K562 (cell line): ENCODE data around the gene ZFPM1. TPM values are rescaled to one million over a fixed set of nuclear protein-coding genes. Genes with fewer than 3 reads are reported as not detected.

ENCODE experiments used
- CTCFL ChIP-seq: IDR thresholded peaks from 2 replicates; pipeline ENCODE4 v1.6.1; 2011; ENCODE audit warnings: borderline replicate concordance, low read depth, mild to moderate bottlenecking, moderate library complexity, low read length; ENCODE audit not compliant: insufficient read depth, poor library complexity, severe bottlenecking
- ETS1 ChIP-seq: conservative IDR thresholded peaks from 2 replicates; pipeline ENCODE4 v1.6.1; 2011; ENCODE audit warnings: low read depth, mild to moderate bottlenecking, low read length; ENCODE audit not compliant: control insufficient read depth
- EWSR1 ChIP-seq: fragments of 450-650 bp; IDR thresholded peaks from 2 replicates; pipeline ENCODE4 v1.6.1; 2018; ENCODE audit warnings: borderline replicate concordance, mild to moderate bottlenecking, low read depth, moderate library complexity; ENCODE audit not compliant: partially characterized antibody
- FOXK1 ChIP-seq: sonication (generic); formaldehyde crosslinking; IDR thresholded peaks from 2 replicates; pipeline ENCODE4 v1.8.0; 2022; ENCODE audit warnings: missing genetic modification reagents, mild to moderate bottlenecking, borderline replicate concordance
- GATA2 ChIP-seq: sonication (generic); formaldehyde crosslinking; IDR thresholded peaks from 2 replicates; pipeline ENCODE4 v1.4.0; 2020; ENCODE audit warnings: mild to moderate bottlenecking, missing genetic modification reagents
- IRF1 ChIP-seq: sonication (generic); formaldehyde crosslinking; IDR thresholded peaks from 2 replicates; pipeline ENCODE4 v1.8.0; 2022; ENCODE audit warnings: missing genetic modification reagents, mild to moderate bottlenecking, borderline replicate concordance
- KDM4B ChIP-seq, 2 experiments: fragments of 450-650 bp in 1 of 2; sonication (generic) in 1 of 2; IDR thresholded peaks; 2 replicates each; pipeline ENCODE4 v1.6.1; 2016 to 2017; ENCODE audit warnings: borderline replicate concordance in 2 of 2, antibody characterized with exemption in 1 of 2, low read depth in 1 of 2, mild to moderate bottlenecking in 1 of 2
- LEF1 ChIP-seq: fragments of 450-650 bp; IDR thresholded peaks from 2 replicates; pipeline ENCODE4 v1.6.1; 2016; ENCODE audit warnings: mild to moderate bottlenecking
- MAZ ChIP-seq, 2 experiments: fragments of 450-650 bp in 1 of 2; sonication (generic) in 1 of 2; formaldehyde crosslinking; IDR thresholded peaks in 1 of 2; conservative IDR thresholded peaks in 1 of 2; 2 replicates each; pipeline versions ENCODE4 v1.4.0 to v1.5.0; 2020; ENCODE audit warnings: mild to moderate bottlenecking in 1 of 2, missing genetic modification reagents in 1 of 2
- MLLT1 ChIP-seq, 2 experiments: fragments of 450-650 bp; IDR thresholded peaks; 2 replicates each; pipeline ENCODE4 v1.6.1; 2016
- NCOA2 ChIP-seq, 2 experiments: fragments of 450-650 bp; IDR thresholded peaks; 2 replicates each; pipeline ENCODE4 v1.6.1; 2018; ENCODE audit warnings: mild to moderate bottlenecking in 2 of 2, moderate library complexity in 1 of 2; ENCODE audit not compliant: partially characterized antibody in 2 of 2
- NFE2 ChIP-seq: IDR thresholded peaks from 2 replicates; pipeline ENCODE4 v1.6.1; 2014; ENCODE audit warnings: antibody characterized with exemption, low read depth
- NRF1 ChIP-seq, 2 experiments: fragments of 450-650 bp; IDR thresholded peaks in 1 of 2; conservative IDR thresholded peaks in 1 of 2; 2 replicates each; pipeline ENCODE4 v1.6.1; 2014; ENCODE audit warnings: mild to moderate bottlenecking in 2 of 2
- RAD21 ChIP-seq, 2 experiments: fragments of 250-450 bp in 1 of 2; fragments of 450-650 bp in 1 of 2; sonication (Bioruptor Pico) in 1 of 2; formaldehyde crosslinking in 1 of 2; IDR thresholded peaks in 1 of 2; conservative IDR thresholded peaks in 1 of 2; 2 replicates each; pipeline versions ENCODE4 v1.4.0 to v1.8.0; 2020 to 2022; ENCODE audit warnings: mild to moderate bottlenecking in 2 of 2, moderate library complexity in 1 of 2
- SRF ChIP-seq, 2 experiments: fragments of 250-450, 450-650 bp in 1 of 2; sonication (Bioruptor Pico) in 1 of 2; sonication (generic) in 1 of 2; formaldehyde crosslinking; IDR thresholded peaks; 2 replicates each; pipeline versions ENCODE4 v1.5.0 to v1.5.1; 2020 to 2022; ENCODE audit warnings: mild to moderate bottlenecking in 1 of 2, missing genetic modification reagents in 1 of 2
- TAF1 ChIP-seq: IDR thresholded peaks from 2 replicates; pipeline ENCODE4 v1.6.1; 2011; ENCODE audit warnings: mild to moderate bottlenecking, low read length, moderate library complexity; ENCODE audit not compliant: insufficient read depth, control insufficient read depth, severe bottlenecking; ENCODE audit errors: extremely low read depth
- TOE1 ChIP-seq, 2 experiments: fragments of 450-650 bp in 1 of 2; sonication (generic) in 1 of 2; formaldehyde crosslinking in 1 of 2; IDR thresholded peaks; 2 replicates each; pipeline versions ENCODE4 v1.7.1 to v1.8.0; 2016 to 2022; ENCODE audit warnings: borderline replicate concordance in 2 of 2, mild to moderate bottlenecking in 2 of 2, antibody characterized with exemption in 1 of 2, inconsistent platforms in 1 of 2, low read depth in 1 of 2, missing genetic modification reagents in 1 of 2, moderate library complexity in 1 of 2
- ZNF274 ChIP-seq: IDR thresholded peaks from 2 replicates; pipeline ENCODE4 v1.6.1; 2011; ENCODE audit warnings: low read depth, mild to moderate bottlenecking, low read length, moderate library complexity, borderline replicate concordance
- polyA plus RNA-seq, 8 experiments: library from polyadenylated mRNA; depleted of rRNA in 4 of 8; stranded (reverse) in 5 of 8; unstranded in 3 of 8; fragments of >200 nt; fragmentation: Nextera tagmentation in 2 of 8; fragmentation: Illumina TruSeq in 1 of 8; extraction: Ambion mirVana in 2 of 8; extraction: Trizol in 1 of 8; gene quantifications; 2 replicates each; pipeline versions ENCODE4 v1.2.1 to v1.2.3, GENCODE V29; 2011 to 2014; ENCODE audit warnings: inconsistent platforms in 1 of 8, missing spikeins in 1 of 8
- total RNA-seq, 7 experiments: library from RNA; depleted of rRNA in 6 of 7; stranded (reverse); fragments of >200 nt in 6 of 7; fragmentation: Illumina TruSeq in 2 of 7; extraction: Trizol in 2 of 7; gene quantifications; 2 replicates each; pipeline versions ENCODE4 v1.2.1 to v1.2.3, GENCODE V29; 2011 to 2021; ENCODE audit warnings: low replicate concordance in 1 of 7

The ZFPM1 gene
- total and polyA plus RNA-seq, 9 of the 15 experiments (the other 6 are each of a cell fraction or from before 2014, with no cell fraction given) = 0.03 to 35.9 (median 1.4) TPM

GRCh38 chr16:88526008-88526905 is 73.2 kb downstream of the ZFPM1 start (continued):
- TF ChIP-seq GATA2 (CRISPR knock-in tag) (peak; percentile 87), NCOA2 (IDR thresholded peaks at IDR 0.05; ENCODE audit: partially characterized antibody in 2 of 2) (no peak), IRF1 (CRISPR knock-in tag) (no peak), MLLT1 (IDR thresholded peaks at IDR 0.05) (no peak), TAF1 (no peak), CTCFL (no peak), ZNF274 (no peak), EWSR1 (no peak), MAZ (CRISPR knock-in tag; conservative IDR thresholded peaks at IDR 0.05 in 1 of 2, IDR thresholded peaks at IDR 0.05 in 1 of 2) (no peak; a peak in 2 of 4 replicates), NRF1 (conservative IDR thresholded peaks at IDR 0.05 in 1 of 2, IDR thresholded peaks at IDR 0.05 in 1 of 2) (peak in 1 of 2 experiments; percentile 9; a peak in 1 of 4 replicates), TOE1 (IDR thresholded peaks at IDR 0.05; ENCODE audit: borderline replicate concordance) (no peak), TOE1 (CRISPR knock-in tag; IDR thresholded peaks at IDR 0.05; ENCODE audit: borderline replicate concordance, low read depth) (no peak), SRF (CRISPR knock-in tag; IDR thresholded peaks at IDR 0.05) (no peak), KDM4B (IDR thresholded peaks at IDR 0.05; ENCODE audit: borderline replicate concordance in 2 of 2, low read depth in 1 of 2) (no peak), LEF1 (no peak), ETS1 (no peak), NFE2 (no peak), RAD21 (CRISPR knock-in tag; conservative IDR thresholded peaks at IDR 0.05 in 1 of 2, IDR thresholded peaks at IDR 0.05 in 1 of 2) (peak in 1 of 2 experiments; percentile 5; a peak in 1 of 4 replicates), FOXK1 (no peak)
